HK-2 (cell line): Measurements from ENCODE around the gene CCDC7.
"Not testable (repeated sequence)": the region's sequence is repeated elsewhere in the genome, so short reads cannot be mapped to it uniquely, and the experiment has no call there.

Experiments
- DNase-seq: peaks from one replicate; pipeline ENCODE4 v3.0.0-alpha.2; 2018; ENCODE audit not compliant: unreplicated experiment

Gene CCDC7

GRCh38 chr10:32887481-32887880 lies 441.5 kb downstream of the CCDC7 start:
- no peak for DNase-seq

- DNase-seq, result no peak
Observed at GRCh38 chr10:32888161-32888927, 442.4 kb downstream of the CCDC7 start.

GRCh38 chr10:32889631-32890212 lies 443.8 kb downstream of the CCDC7 start:
- no peak for DNase-seq

GRCh38 chr10:32890444-32890843 lies 444.5 kb downstream of the CCDC7 start:
- no peak for DNase-seq

- no peak for DNase-seq
Observed at GRCh38 chr10:32891261-32891660, 445.3 kb downstream of the CCDC7 start.

- DNase-seq, result no peak
Observed at GRCh38 chr10:32893434-32893833, 447.5 kb downstream of the CCDC7 start.

- no peak for DNase-seq
Observed at GRCh38 chr10:32893916-32894664, 448.1 kb downstream of the CCDC7 start.

- DNase-seq, result not testable (repeated sequence)
Observed at GRCh38 chr10:32895200-32895968, 449.4 kb downstream of the CCDC7 start.

- no peak for DNase-seq
Observed at GRCh38 chr10:32901815-32902214, 455.9 kb downstream of the CCDC7 start.

GRCh38 chr10:32905466-32905865 lies 459.5 kb downstream of the CCDC7 start:
- no peak for DNase-seq

GRCh38 chr10:32906595-32906994 lies 460.7 kb downstream of the CCDC7 start:
- no peak for DNase-seq

GRCh38 chr10:32909456-32909855 lies 463.5 kb downstream of the CCDC7 start:
- DNase-seq, result no peak

- not testable (repeated sequence) for DNase-seq
Observed at GRCh38 chr10:32909970-32910369, 464.0 kb downstream of the CCDC7 start.

- DNase-seq, result no peak
Observed at GRCh38 chr10:32911285-32912016, 465.5 kb downstream of the CCDC7 start.

- DNase-seq, result not testable (repeated sequence)
Observed at GRCh38 chr10:32917817-32918216, 471.9 kb downstream of the CCDC7 start.

- no peak for DNase-seq
Observed at GRCh38 chr10:32922170-32922569, 476.2 kb downstream of the CCDC7 start.

- no peak for DNase-seq
Observed at GRCh38 chr10:32923134-32923533, 477.2 kb downstream of the CCDC7 start.

- no peak for DNase-seq
Observed at GRCh38 chr10:32923849-32924248, 477.9 kb downstream of the CCDC7 start.
